ENCODE results near the gene WNT10A. TPM values are rescaled to one million over a fixed set of nuclear protein-coding genes. Genes with fewer than 3 reads are reported as not detected.

Gene WNT10A
- total and polyA plus RNA-seq, 9 of the 15 experiments (the other 6 are each of a cell fraction or from before 2014, with no cell fraction given): not detected

- Histone ChIP-seq H3K27me3 (ENCODE audit: control insufficient read depth in 2 of 2, insufficient read depth in 2 of 2, low read length in 2 of 2) (peaks cover 2 to 54% of the 10 kb centered on the region in 2 experiments; a peak in 4 of 5 replicates), H4K20me1 (replicated peaks; ENCODE audit: control insufficient read depth, insufficient read depth, low read length) (0 out of 2 replicates have a peak, but pooled peaks cover 6% of the 10 kb centered on the region), H3K9me3 (replicated peaks; ENCODE audit: control insufficient read depth, insufficient read depth, low read depth, low read length) (no peaks in the 10 kb centered on the region), H3K79me2 (ENCODE audit: control insufficient read depth, insufficient read depth, low read length) (no peaks in the 10 kb centered on the region), H3K36me3 (ENCODE audit: control insufficient read depth, insufficient read depth, low read length) (no peaks in the 10 kb centered on the region), H3K4me3 (no peak overlapping the region), H2AFZ (ENCODE audit: low read depth, low read length) (no peak overlapping the region), H3K9ac (ENCODE audit: insufficient read depth in 1 of 2, low read depth in 2 of 2, low read length in 2 of 2) (no peak overlapping the region), H3K4me2 (ENCODE audit: insufficient read depth, low read length) (no peak overlapping the region), H3K4me1 (replicated peaks in 1 of 2; ENCODE audit: control insufficient read depth in 2 of 2, insufficient read depth in 2 of 2, low read length in 2 of 2) (peaks cover 0 to 33% of the 10 kb centered on the region in 2 experiments; a peak in 2 of 5 replicates), H3K9me1 (ENCODE audit: control insufficient read depth, insufficient read depth, low read length) (no peaks in the 10 kb centered on the region), H3K27ac (ENCODE audit: extremely low read depth, low read depth, low read length) (no peak overlapping the region)
- WGBS (ENCODE audit: insufficient coverage, low coverage, missing lambda C conversion rate): 0% methylated on average over 1 of the region's 4 CpGs
- no peak for DNase-seq (ENCODE audit: extremely low read depth in 1 of 4, low spot score in 3 of 4)
- CTCF ChIA-PET (ENCODE audit: low intra/inter-chr PET ratio): no interaction called here
- no peak for FAIRE-seq
- TF ChIP-seq NFE2 (IDR thresholded peaks at IDR 0.05; ENCODE audit: low read depth) (no peak), KHSRP (IDR thresholded peaks at IDR 0.05) (no peak), ATF4 (CRISPR knock-in tag; IDR thresholded peaks at IDR 0.05) (no peak), ZNF217 (CRISPR knock-in tag; IDR thresholded peaks at IDR 0.05) (no peak), ZBTB8A (IDR thresholded peaks at IDR 0.05; ENCODE audit: partially characterized antibody) (no peak), GABPB2 (CRISPR knock-in tag; conservative IDR thresholded peaks at IDR 0.05) (no peak), YBX1 (IDR thresholded peaks at IDR 0.05) (no peak), CREB3 (tag; conservative IDR thresholded peaks at IDR 0.05; ENCODE audit: low read depth) (no peak), SRSF9 (IDR thresholded peaks at IDR 0.05; ENCODE audit: borderline replicate concordance, low read depth, low read length) (no peak), NCOA4 (IDR thresholded peaks at IDR 0.05; ENCODE audit: partially characterized antibody) (no peak), IRF1 (CRISPR knock-in tag; IDR thresholded peaks at IDR 0.05; ENCODE audit: borderline replicate concordance) (no peak), PTRF (tag; IDR thresholded peaks at IDR 0.05) (no peak), ZNF395 (CRISPR knock-in tag; IDR thresholded peaks at IDR 0.05) (no peak)
- ATAC-seq: no peak
- intact Hi-C loops (cut with micrococcal nuclease) (no loop called here), in situ Hi-C loops (cut with MboI) (no loop called here)
- no TSS peak for BruUV-seq (replicated peaks)
- POLR2A ChIA-PET: no interaction called here
These were observed 14.2 kb downstream of the WNT10A start for GRCh38 chr2:218894880-218895157.

Data from K562 (cell line).